Measurements from ENCODE around the gene PSPN.

The PSPN gene

DNA sequence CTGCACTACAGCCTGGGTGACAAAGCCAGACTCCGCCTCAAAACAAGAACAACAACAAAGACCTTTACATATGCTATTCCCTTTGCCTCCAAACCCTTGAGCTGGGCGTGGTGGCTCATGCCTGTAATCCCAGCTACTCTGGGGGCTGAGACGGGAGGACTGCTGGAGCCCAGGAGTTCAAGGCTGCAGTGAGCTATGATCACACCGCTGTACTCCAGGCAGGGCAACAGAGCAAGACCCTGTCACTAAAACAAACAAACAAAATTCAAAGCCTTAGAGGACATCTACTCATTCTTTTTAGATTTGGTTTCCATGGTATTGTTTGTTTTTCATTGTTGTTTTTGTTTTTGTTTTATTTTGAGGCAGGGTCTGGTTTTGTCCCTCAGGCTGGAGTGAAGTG is 50.1 kb downstream of the PSPN start:
- DNase-seq (ENCODE audit: low read depth) = no peak

Data from amniotic epithelial cell (primary cell).